Limb (tissue), 2 donors: ENCODE data around the gene PLBD1.
A peak's percentile ranks its signal among the peaks of the same experiment; 100 is the strongest.

Source experiments
- DNase-seq, 2 donors: peaks; one replicate each; pipeline ENCODE4 v3.0.0-alpha.2; 2016; ENCODE audit errors: extremely low spot score in 2 of 2

PLBD1 gene, protein sequence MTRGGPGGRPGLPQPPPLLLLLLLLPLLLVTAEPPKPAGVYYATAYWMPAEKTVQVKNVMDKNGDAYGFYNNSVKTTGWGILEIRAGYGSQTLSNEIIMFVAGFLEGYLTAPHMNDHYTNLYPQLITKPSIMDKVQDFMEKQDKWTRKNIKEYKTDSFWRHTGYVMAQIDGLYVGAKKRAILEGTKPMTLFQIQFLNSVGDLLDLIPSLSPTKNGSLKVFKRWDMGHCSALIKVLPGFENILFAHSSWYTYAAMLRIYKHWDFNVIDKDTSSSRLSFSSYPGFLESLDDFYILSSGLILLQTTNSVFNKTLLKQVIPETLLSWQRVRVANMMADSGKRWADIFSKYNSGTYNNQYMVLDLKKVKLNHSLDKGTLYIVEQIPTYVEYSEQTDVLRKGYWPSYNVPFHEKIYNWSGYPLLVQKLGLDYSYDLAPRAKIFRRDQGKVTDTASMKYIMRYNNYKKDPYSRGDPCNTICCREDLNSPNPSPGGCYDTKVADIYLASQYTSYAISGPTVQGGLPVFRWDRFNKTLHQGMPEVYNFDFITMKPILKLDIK

DNA sequence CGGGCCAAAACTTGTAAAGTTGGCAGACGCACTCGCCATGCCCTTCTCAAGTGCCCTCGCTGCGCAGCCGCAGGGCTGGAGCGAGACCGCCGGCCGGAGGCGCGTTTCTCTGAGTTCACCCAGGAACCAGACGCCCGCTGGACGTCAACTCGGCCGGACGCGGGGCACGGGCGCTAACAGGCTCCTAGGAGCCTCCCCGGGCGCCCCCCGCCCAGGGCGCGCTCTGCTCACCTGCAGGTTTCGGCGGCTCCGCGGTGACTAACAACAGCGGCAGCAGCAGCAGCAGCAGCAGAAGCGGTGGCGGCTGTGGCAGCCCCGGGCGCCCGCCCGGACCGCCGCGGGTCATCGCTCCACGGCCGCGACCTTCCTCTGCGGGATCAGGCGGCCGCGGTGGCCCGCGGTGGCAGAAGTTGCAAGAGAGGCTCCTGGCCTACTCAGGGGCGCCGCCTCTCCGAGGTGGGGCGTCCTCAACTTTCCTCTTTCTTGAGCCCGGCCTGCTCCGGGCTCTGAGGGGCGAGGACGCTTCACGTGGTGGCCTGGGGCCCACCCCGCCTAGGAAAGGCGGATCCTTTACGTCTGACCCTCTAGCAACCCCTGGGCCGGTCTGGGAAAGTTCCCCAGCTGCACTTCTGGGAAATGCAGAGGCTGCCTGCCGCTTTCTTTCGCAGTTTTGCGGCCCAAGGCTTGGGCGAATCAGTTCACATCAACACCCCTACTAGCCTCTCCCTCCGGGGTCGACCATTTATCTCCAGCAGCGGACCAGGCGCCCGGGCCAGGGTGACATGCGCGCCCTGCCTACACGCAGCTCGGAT, at the start of gene PLBD1:
Gene PLBD1, minus strand, starts transcription at position 533 of the 812 bp plus-strand sequence. Its CDS starts 187 bp downstream, at position 346.
- peak; percentile 65 to 77 for DNase-seq

GRCh38 chr12:14614704-14615121, 47.0 kb upstream of the PLBD1 start:
- DNase-seq: no peak

GRCh38 chr12:14613718-14614117, 46.0 kb upstream of the PLBD1 start:
- DNase-seq: no peak

DNA sequence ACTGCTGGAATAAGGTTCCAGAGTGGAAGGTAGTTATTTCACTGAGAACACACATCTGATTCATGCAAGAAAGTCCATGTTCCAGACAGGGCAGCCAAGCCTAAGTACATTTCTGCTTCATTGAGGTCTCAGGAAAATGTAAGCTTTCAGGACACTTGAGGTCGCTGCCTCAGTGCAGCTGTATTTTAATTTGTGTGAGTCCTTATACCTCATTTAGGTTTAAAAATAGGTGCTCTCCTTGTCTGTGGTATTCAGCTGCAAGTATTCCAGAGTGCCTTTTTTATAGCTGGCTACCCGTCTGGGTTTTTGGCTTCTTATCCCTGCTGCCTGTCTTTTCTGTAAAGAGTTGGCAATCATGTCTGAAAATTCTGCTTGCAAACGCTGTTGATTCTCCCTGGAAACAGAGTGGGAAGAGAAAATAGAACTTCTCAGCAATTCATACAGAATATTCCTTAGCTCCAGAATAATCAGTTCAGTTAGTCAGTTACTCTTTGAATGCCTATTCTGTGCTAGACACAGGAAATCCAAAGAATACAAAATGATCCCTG, 45.3 kb upstream of the PLBD1 start:
- no peak for DNase-seq

- DNase-seq: no peak
Observed at GRCh38 chr12:14612250-14612649, 44.6 kb upstream of the PLBD1 start.

- DNase-seq: no peak
Observed at GRCh38 chr12:14611640-14612203, 44.0 kb upstream of the PLBD1 start.

DNA sequence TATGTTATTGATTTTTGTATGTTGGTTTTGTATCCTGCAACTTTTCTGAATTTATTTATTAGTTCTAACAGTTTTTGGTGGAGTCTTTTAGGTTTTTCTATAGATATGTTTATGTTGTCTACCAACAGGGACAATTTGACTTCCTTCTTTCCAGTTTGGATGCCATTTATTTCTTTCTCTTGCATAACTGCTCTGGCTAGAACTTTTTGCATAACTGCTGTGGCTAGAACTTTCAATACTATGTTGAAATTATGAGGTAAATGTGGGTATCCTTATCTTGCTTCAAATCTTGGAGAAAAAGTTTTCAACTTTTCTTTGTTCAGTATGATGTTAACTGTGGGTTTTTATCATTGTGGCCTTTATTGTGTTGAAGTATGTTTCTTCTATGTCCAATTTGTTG, 39.9 kb upstream of the PLBD1 start:
- no peak for DNase-seq

DNA sequence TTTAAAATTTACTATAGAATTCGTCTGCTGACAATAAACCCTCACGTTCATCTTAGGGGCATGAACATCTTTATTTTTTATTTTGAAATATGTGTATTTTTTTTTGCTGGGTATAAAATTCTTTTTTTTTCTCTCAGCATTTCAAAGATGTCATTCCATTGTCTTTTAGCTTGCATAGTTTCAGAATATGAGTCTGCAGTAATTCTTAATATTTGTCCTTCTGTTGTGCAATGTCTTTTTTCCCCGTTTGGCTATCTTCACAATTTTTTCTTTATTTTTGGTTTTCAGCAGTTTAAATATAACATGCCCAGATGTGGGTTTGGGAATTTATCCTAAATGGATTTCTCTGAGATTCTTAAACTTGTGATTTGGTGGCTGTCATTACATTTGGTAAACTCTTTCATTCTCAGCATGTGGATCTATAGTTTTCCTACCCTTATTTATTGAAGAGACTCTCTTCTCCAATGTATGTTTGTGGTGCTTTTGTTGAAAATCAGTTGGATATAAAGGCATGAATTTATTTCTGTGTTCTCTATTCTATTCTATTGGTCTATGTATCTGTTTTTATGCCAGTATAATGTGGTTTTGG, 37.8 kb upstream of the PLBD1 start:
- DNase-seq: no peak

- DNase-seq: no peak
Observed at GRCh38 chr12:14601692-14602478, 34.2 kb upstream of the PLBD1 start.

- DNase-seq: no peak
Observed at GRCh38 chr12:14597480-14597879, 29.8 kb upstream of the PLBD1 start.

GRCh38 chr12:14591719-14592118, 24.0 kb upstream of the PLBD1 start:
- DNase-seq: no peak

DNA sequence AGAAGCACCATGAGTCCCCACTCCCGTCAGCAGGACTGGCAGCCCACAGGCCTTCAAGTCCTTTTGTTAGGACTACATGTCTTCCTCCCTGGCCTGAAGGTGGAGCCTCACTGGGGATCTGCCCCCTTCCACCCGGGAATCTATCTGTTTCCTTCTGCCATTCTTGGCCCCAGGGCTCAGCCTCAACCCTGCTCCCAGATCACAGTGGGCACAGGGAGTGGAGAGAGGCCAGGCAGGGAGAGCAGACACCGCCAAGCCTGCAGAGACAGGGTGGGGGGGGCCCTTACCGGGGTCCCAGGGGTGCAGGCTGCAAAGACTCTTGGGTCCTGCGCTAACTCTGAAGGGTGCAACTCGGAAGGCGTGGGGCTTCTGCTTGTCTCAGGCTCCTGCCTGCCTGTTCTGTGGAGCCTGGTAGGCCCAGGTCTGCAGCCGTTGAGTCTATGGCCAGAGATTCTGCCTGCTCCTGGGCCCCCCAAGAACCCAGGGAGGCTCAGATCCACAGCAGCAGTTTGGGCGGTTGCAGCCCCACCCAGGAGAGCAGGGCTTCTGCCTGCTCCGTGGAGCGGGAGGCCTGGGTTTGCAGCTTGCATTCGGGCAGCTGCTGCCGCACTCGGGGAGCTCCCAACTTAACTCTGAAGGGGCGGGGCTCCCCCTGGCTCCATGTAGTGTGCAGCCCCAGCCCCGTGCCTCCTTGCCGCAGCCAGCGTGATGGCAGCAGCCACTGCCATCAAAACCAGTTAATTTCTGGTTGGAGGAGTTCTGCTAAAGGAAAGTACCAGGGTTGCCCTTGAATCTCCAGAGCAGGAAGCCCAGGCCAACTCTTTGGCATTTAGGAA, 21.7 kb upstream of the PLBD1 start:
- DNase-seq: no peak

GRCh38 chr12:14588571-14588970, 20.9 kb upstream of the PLBD1 start:
- no peak for DNase-seq

GRCh38 chr12:14578646-14579045, 11.0 kb upstream of the PLBD1 start:
- DNase-seq: no peak

DNA sequence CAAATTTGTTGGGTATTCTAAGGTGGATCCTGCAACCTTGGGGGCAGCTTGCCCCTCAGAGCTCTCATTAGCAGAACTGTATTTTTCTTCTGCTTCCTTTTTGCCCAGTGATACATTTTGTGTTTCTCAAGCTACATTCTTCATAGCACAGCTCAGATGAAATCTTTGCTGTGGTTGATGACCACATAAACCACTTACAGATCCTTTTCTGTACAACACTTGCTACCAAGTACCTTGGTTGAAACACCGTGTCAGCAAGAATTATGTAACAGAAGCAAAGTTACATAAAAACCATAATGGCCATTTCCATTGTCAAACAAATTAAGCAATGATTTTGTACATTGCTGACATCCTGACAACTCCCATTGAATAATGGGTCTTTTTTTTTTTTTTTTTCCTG, 9.7 kb upstream of the PLBD1 start:
- no peak for DNase-seq

- DNase-seq: no peak
Observed at GRCh38 chr12:14576896-14577295, 9.2 kb upstream of the PLBD1 start.

- no peak for DNase-seq
Observed at GRCh38 chr12:14575585-14575984, 7.9 kb upstream of the PLBD1 start.

DNA sequence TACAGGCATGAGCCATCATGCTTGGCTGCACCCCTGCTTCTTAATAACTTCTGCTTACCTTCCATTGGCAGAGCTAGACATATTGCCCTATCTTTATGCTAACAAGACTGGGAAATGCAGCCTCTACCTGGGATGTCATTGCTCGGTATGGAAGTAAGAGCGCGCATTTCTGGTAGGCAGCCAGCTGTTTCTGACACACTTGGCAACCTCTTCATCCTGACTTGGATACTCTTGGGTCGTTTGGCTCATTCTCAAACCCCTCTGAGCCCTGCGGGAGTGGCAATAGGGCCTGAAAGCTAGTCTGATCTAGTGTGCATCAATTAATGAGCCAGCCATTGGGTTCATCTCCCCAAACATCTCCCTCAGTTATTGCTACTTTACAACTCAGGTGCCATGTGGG, 5.4 kb upstream of the PLBD1 start:
- DNase-seq: no peak

- DNase-seq: no peak
Observed at GRCh38 chr12:14572401-14572800, 4.7 kb upstream of the PLBD1 start.

DNA sequence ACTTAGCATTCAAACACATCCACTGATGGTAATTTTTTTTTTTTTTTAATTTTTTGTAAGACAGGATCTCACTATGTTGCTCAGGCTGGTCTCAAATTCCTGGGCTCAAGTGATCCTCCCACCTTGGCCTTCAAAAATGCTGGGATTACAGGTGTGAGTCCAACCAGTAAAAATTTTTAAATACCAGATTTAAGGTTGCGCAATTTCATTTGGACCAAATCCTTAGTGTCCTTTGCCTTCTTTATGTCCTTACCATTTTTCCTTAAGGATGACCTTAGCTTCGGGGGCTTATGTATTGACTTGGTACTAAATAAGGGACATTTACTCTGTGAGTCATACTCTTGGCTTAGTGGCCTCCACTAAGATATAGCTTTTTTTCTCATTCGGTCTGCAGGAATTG, 4.1 kb upstream of the PLBD1 start:
- no peak for DNase-seq
